CD14-positive monocyte (primary cell): ENCODE data around the gene TNIK. TPM values are rescaled to one million over a fixed set of nuclear protein-coding genes. Genes with fewer than 3 reads are reported as not detected.

Source experiments
- DNase-seq, 3 donors: peaks; one replicate each; pipeline ENCODE4 v3.0.0-alpha.2; 2011 to 2022
- H2AFZ ChIP-seq: 2 replicates; pipeline ENCODE4 v1.6.0; 2012; ENCODE audit warnings: mild to moderate bottlenecking, low read depth, low read length, inconsistent platforms; ENCODE audit not compliant: insufficient read depth, poor library complexity, severe bottlenecking
- H3K27ac ChIP-seq, 2 donors: 1 replicate in 1 of 2; 2 replicates in 1 of 2; pipeline ENCODE4 v1.5.1; 2012 to 2013; ENCODE audit warnings: low read length in 2 of 2, control low read depth in 1 of 2, inconsistent platforms in 1 of 2, low read depth in 1 of 2, mild to moderate bottlenecking in 1 of 2
- H3K27me3 ChIP-seq, 2 donors: one replicate each; pipeline versions ENCODE4 v1.6.0 to v1.6.1; 2011 to 2013; ENCODE audit warnings: low read length in 2 of 2; ENCODE audit not compliant: control insufficient read depth in 2 of 2, insufficient read depth in 2 of 2
- H3K36me3 ChIP-seq, 2 donors: replicated peaks in 1 of 2; 1 replicate in 1 of 2; 2 replicates in 1 of 2; pipeline versions ENCODE4 v1.5.1 to v1.6.1; 2012 to 2013; ENCODE audit warnings: low read length in 2 of 2, control low read depth in 1 of 2, inconsistent platforms in 1 of 2, mild to moderate bottlenecking in 1 of 2; ENCODE audit not compliant: insufficient read depth in 2 of 2, control insufficient read depth in 1 of 2
- H3K4me1 ChIP-seq, 2 donors: 1 replicate in 1 of 2; 2 replicates in 1 of 2; pipeline versions ENCODE4 v1.5.1 to v1.6.1; 2012 to 2013; ENCODE audit warnings: low read length in 2 of 2, control low read depth in 1 of 2, inconsistent platforms in 1 of 2, mild to moderate bottlenecking in 1 of 2, moderate library complexity in 1 of 2; ENCODE audit not compliant: insufficient read depth in 2 of 2, control insufficient read depth in 1 of 2
- H3K4me2 ChIP-seq: replicated peaks from 2 replicates; pipeline ENCODE3; 2012; ENCODE audit warnings: low read length, moderate library complexity, mild to moderate bottlenecking; ENCODE audit not compliant: poor library complexity, severe bottlenecking; ENCODE audit errors: extremely low read depth
- H3K4me3 ChIP-seq, 3 experiments: fragments of 200-600 bp in 1 of 3; sonication (generic) in 1 of 3; replicated peaks in 1 of 3; 1 replicate in 2 of 3; 2 replicates in 1 of 3; pipeline ENCODE4 v1.5.1; 2011 to 2013; ENCODE audit warnings: low read length in 3 of 3, mild to moderate bottlenecking in 3 of 3, control low read depth in 2 of 3, low read depth in 2 of 3, inconsistent platforms in 1 of 3, moderate library complexity in 1 of 3
- H3K79me2 ChIP-seq: 2 replicates; pipeline ENCODE4 v1.6.0; 2012; ENCODE audit warnings: mild to moderate bottlenecking, control low read depth, inconsistent platforms, low read length, moderate library complexity; ENCODE audit not compliant: insufficient read depth
- H3K9ac ChIP-seq: 2 replicates; pipeline ENCODE4 v1.6.0; 2017; ENCODE audit warnings: low read length, mild to moderate bottlenecking; ENCODE audit not compliant: insufficient read depth, poor library complexity, severe bottlenecking
- H3K9me3 ChIP-seq, 2 donors: replicated peaks in 1 of 2; 1 replicate in 1 of 2; 2 replicates in 1 of 2; pipeline versions ENCODE4 v1.5.1 to v1.6.1; 2012 to 2013; ENCODE audit warnings: low read length in 2 of 2, control low read depth in 1 of 2; ENCODE audit not compliant: control insufficient read depth in 1 of 2, insufficient read depth in 1 of 2
- H4K20me1 ChIP-seq: 2 replicates; pipeline ENCODE4 v1.6.0; 2012; ENCODE audit warnings: mild to moderate bottlenecking, low read length, control low read depth, moderate library complexity; ENCODE audit not compliant: insufficient read depth
- H3K27ac Mint-ChIP-seq, 7 donors: one replicate each; pipeline ENCODE4 v1.8.0; 2020; ENCODE audit warnings: mild to moderate bottlenecking in 7 of 7, mixed read lengths in 7 of 7, moderate library complexity in 6 of 7, inconsistent platforms in 2 of 7
- H3K27me3 Mint-ChIP-seq, 3 donors: one replicate each; pipeline ENCODE4 v1.8.0; 2021 to 2022; ENCODE audit warnings: low read depth in 3 of 3, mild to moderate bottlenecking in 3 of 3, mixed read lengths in 3 of 3, moderate library complexity in 3 of 3, inconsistent platforms in 1 of 3
- H3K36me3 Mint-ChIP-seq, 2 donors: one replicate each; pipeline ENCODE4 v1.8.0; 2020; ENCODE audit warnings: mixed read lengths in 2 of 2, inconsistent platforms in 1 of 2, mild to moderate bottlenecking in 1 of 2
- H3K4me1 Mint-ChIP-seq: one replicate; pipeline ENCODE4 v1.8.0; 2020; ENCODE audit warnings: mild to moderate bottlenecking, mixed read lengths
- H3K4me3 Mint-ChIP-seq, 2 donors: one replicate each; pipeline ENCODE4 v1.8.0; 2020; ENCODE audit warnings: mild to moderate bottlenecking in 2 of 2, mixed read lengths in 2 of 2, moderate library complexity in 1 of 2
- H3K9me3 Mint-ChIP-seq, 7 donors: one replicate each; pipeline ENCODE4 v1.8.0; 2020 to 2022; ENCODE audit warnings: mixed read lengths in 7 of 7, mild to moderate bottlenecking in 6 of 7, moderate library complexity in 6 of 7, inconsistent platforms in 2 of 7
- WGBS: methylation state at CpG from one replicate; pipeline ENCODE4 v1.1.5; 2013; ENCODE audit warnings: missing lambda C conversion rate; ENCODE audit not compliant: insufficient coverage; 5-methylcytosine and 5-hydroxymethylcytosine counted together
- intact Hi-C, 2 donors: fragments of 100-400 bp; cut with micrococcal nuclease; formaldehyde crosslinking; loops; one replicate each; pipeline versions ENCODE4 v1.15.0 to v1.15.1; 2023
- polyA plus RNA-seq, 3 donors: library from polyadenylated mRNA; depleted of rRNA in 1 of 3; unstranded in 2 of 3; stranded (reverse) in 1 of 3; fragments of 300-500 nt in 2 of 3; fragments of >200 nt in 1 of 3; fragmentation: Illumina TruSeq in 2 of 3; gene quantifications; 1 replicate in 2 of 3; 2 replicates in 1 of 3; pipeline ENCODE4 v1.2.3, GENCODE V29; 2012 to 2021
- TF ChIP-seq, protein P1 (sequence below): fragments of 200-600 bp; IDR thresholded peaks from one replicate; pipeline ENCODE4 v1.8.0; 2022; ENCODE audit warnings: antibody characterized with exemption, mild to moderate bottlenecking

The TNIK gene
- polyA plus RNA-seq, 3 donors = 0.36 to 1.8 (median 0.75) TPM

DNA sequence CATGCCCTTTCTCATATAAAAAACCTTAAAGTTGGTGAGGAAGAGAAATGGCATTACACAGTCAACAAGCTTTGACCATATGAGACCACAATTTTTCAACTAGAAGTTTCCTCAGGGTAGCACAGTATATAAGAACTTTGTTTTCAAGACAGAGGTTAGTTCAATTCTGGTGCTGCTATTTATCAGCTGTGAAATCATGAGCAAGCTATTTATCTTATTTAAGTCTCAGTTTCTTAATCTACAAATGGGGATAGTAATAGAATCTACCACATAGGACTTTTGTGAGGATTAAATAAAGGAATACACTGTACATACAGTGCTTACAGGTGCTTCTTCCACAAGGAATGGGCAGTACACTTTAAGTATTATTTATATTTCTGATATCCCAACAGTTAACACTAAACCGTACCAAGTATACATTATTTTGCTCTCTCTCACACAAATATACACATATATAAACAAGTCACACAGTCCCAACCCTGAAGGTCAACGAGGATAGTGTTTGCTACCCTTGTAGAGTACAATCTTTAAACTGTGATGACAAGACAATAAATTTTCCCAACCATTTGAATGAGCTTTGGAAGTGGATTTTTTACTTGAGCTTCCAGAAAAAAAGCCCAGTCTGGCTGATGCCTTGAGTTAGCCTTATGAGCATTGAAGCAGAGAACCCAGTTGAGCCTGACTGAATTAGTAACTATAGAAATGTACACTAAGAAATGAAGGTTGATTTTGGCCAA lies 178.8 kb downstream of the TNIK start:
- Histone ChIP-seq H3K4me1 (no peaks in the 10 kb centered on the region), H3K4me2 (no peak overlapping the region), H4K20me1 (no peaks in the 10 kb centered on the region), H3K36me3 (no peaks in the 10 kb centered on the region), H3K9ac (no peak overlapping the region), H3K9me3 (no peaks in the 10 kb centered on the region), H2AFZ (no peak overlapping the region), H3K4me3 (no peak overlapping the region), H3K27ac (no peak overlapping the region), H3K27me3 (no peaks in the 10 kb centered on the region), H3K79me2 (no peaks in the 10 kb centered on the region)
- no peaks in the 10 kb centered on the region for H3K36me3 Mint-ChIP-seq
- peaks cover 5% of the 10 kb centered on the region for H3K4me1 Mint-ChIP-seq
- intact Hi-C loops = no loop called here
- no peak overlapping the region for H3K27ac Mint-ChIP-seq
- no peak for DNase-seq
- TF ChIP-seq, protein P1, sequence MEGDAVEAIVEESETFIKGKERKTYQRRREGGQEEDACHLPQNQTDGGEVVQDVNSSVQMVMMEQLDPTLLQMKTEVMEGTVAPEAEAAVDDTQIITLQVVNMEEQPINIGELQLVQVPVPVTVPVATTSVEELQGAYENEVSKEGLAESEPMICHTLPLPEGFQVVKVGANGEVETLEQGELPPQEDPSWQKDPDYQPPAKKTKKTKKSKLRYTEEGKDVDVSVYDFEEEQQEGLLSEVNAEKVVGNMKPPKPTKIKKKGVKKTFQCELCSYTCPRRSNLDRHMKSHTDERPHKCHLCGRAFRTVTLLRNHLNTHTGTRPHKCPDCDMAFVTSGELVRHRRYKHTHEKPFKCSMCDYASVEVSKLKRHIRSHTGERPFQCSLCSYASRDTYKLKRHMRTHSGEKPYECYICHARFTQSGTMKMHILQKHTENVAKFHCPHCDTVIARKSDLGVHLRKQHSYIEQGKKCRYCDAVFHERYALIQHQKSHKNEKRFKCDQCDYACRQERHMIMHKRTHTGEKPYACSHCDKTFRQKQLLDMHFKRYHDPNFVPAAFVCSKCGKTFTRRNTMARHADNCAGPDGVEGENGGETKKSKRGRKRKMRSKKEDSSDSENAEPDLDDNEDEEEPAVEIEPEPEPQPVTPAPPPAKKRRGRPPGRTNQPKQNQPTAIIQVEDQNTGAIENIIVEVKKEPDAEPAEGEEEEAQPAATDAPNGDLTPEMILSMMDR = no peak
- WGBS = no CpG with 5 or more reads among the region's 2 CpGs
- H3K27me3 Mint-ChIP-seq = no peaks in the 10 kb centered on the region
- peaks cover 0 to 1% (median 0%) of the 10 kb centered on the region in 7 donors for H3K9me3 Mint-ChIP-seq
- no peak overlapping the region for H3K4me3 Mint-ChIP-seq

DNA sequence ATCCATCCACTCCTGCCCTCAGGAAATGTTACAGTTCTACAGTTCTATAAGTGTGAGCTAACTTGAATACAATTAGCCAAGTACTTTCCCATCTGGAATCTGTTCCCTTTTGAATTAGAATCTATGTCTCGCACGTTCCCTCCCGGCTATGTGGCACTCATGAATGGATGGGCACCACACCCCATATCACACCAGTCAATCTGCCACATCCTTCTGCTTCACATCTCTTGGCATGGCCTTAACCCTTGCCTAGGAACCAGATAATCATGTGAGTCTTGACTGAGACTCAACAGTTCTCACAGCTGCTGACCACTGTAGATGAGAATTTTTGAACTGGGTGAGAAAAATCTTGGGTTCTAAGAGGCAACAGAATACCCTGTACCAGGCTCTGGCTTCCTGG lies 180.2 kb downstream of the TNIK start:
- no peak for DNase-seq
- H3K27ac ChIP-seq = no peak overlapping the region
- H3K36me3 ChIP-seq = no peaks in the 10 kb centered on the region
- H3K4me1 Mint-ChIP-seq = peaks cover 5% of the 10 kb centered on the region
- no peak overlapping the region for H3K9ac ChIP-seq
- intact Hi-C loops = no loop called here
- H3K4me2 ChIP-seq = no peak overlapping the region
- H3K9me3 Mint-ChIP-seq = peaks cover 0 to 1% (median 0%) of the 10 kb centered on the region in 7 donors
- peaks cover 0 to 2% (median 0%) of the 10 kb centered on the region in 3 donors for H3K27me3 Mint-ChIP-seq
- H3K4me3 ChIP-seq = no peak overlapping the region
- TF ChIP-seq, protein P1 = no peak
- H3K27me3 ChIP-seq = no peaks in the 10 kb centered on the region
- no peaks in the 10 kb centered on the region for H3K79me2 ChIP-seq
- H3K4me1 ChIP-seq = no peaks in the 10 kb centered on the region
- WGBS = no CpG with 5 or more reads among the region's 3 CpGs
- H3K36me3 Mint-ChIP-seq = no peaks in the 10 kb centered on the region
- H2AFZ ChIP-seq = no peak overlapping the region
- no peaks in the 10 kb centered on the region for H3K9me3 ChIP-seq
- H3K27ac Mint-ChIP-seq = no peak overlapping the region
- no peaks in the 10 kb centered on the region for H4K20me1 ChIP-seq
- H3K4me3 Mint-ChIP-seq = no peak overlapping the region
